Skeletal muscle tissue (tissue), 4 donors: ENCODE data around the gene FBXW10B. TPM values are rescaled to one million over a fixed set of nuclear protein-coding genes. Genes with fewer than 3 reads are reported as not detected.
"Not testable (repeated sequence)": the region's sequence is repeated elsewhere in the genome, so short reads cannot be mapped to it uniquely, and the experiment has no call there.

ENCODE experiments used
- H3K27ac ChIP-seq: one replicate; pipeline ENCODE4 v1.7.0; 2013; ENCODE audit warnings: mild to moderate bottlenecking, low read depth, low read length, inconsistent platforms
- H3K27me3 ChIP-seq, 3 donors: one replicate each; pipeline ENCODE4 v1.7.0; 2013; ENCODE audit warnings: low read length in 3 of 3; ENCODE audit not compliant: control insufficient read depth in 3 of 3, insufficient read depth in 3 of 3
- H3K36me3 ChIP-seq, 3 donors: one replicate each; pipeline ENCODE4 v1.7.0; 2013; ENCODE audit warnings: low read length in 3 of 3; ENCODE audit not compliant: control insufficient read depth in 3 of 3, insufficient read depth in 3 of 3
- H3K4me1 ChIP-seq, 3 donors: one replicate each; pipeline ENCODE4 v1.7.0; 2013; ENCODE audit warnings: low read length in 3 of 3, mild to moderate bottlenecking in 3 of 3; ENCODE audit not compliant: control insufficient read depth in 3 of 3, insufficient read depth in 3 of 3
- H3K4me3 ChIP-seq, 3 donors: one replicate each; pipeline ENCODE4 v1.7.0; 2013; ENCODE audit warnings: low read length in 3 of 3
- H3K9ac ChIP-seq, 3 donors: one replicate each; pipeline ENCODE4 v1.7.0; 2013; ENCODE audit warnings: low read length in 3 of 3, mild to moderate bottlenecking in 3 of 3, moderate library complexity in 2 of 3, low read depth in 1 of 3
- H3K9me3 ChIP-seq, 3 donors: one replicate each; pipeline ENCODE4 v1.7.0; 2013; ENCODE audit warnings: low read length in 3 of 3; ENCODE audit not compliant: control insufficient read depth in 3 of 3
- total RNA-seq: library from RNA; depleted of rRNA; stranded (reverse); fragments of >200 nt; gene quantifications from one replicate; pipeline ENCODE4 v1.2.3, GENCODE V29; 2014
- donor health status: Osteomylitis.

FBXW10B gene
- total RNA-seq, 1 donor from 2014 or later, result 0.52 TPM

GRCh38 chr17:15592960-15593359 lies 26.5 kb downstream of the FBXW10B start:
- H3K36me3 ChIP-seq, H3K9me3 ChIP-seq, H3K4me1 ChIP-seq, H3K4me3 ChIP-seq, H3K9ac ChIP-seq, H3K27ac ChIP-seq, H3K27me3 ChIP-seq: not testable (repeated sequence)

- not testable (repeated sequence) for H3K27ac ChIP-seq, H3K4me1 ChIP-seq, H3K9me3 ChIP-seq, H3K9ac ChIP-seq, H3K36me3 ChIP-seq, H3K4me3 ChIP-seq, H3K27me3 ChIP-seq
These were observed 27.5 kb downstream of the FBXW10B start for GRCh38 chr17:15591986-15592385.

DNA sequence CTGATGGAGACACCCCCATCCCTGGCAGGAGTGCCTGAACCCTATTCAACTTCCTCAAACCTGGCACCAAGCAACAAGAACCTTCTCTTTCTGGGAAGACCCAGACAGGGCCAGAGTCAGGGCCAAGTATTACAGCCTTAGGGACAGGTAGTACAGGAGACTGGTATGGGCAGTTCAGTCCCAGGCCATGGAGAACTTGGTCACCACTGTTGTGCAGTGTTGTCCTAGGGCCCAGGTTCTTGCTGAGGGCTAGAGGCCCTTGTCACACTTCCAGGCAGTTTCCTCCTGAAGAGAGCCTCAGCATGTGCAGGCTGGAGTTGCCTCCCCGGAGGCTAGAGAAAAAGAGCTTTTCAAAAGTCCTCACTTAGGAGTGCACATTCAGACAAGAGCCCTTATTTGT lies 28.7 kb downstream of the FBXW10B start:
- H3K9ac ChIP-seq, H3K36me3 ChIP-seq, H3K4me1 ChIP-seq, H3K4me3 ChIP-seq, H3K27ac ChIP-seq, H3K27me3 ChIP-seq, H3K9me3 ChIP-seq: not testable (repeated sequence)

GRCh38 chr17:15589544-15590536 lies 29.7 kb downstream of the FBXW10B start:
- not testable (repeated sequence) for H3K4me3 ChIP-seq, H3K9ac ChIP-seq, H3K9me3 ChIP-seq, H3K27ac ChIP-seq, H3K4me1 ChIP-seq, H3K27me3 ChIP-seq, H3K36me3 ChIP-seq

- not testable (repeated sequence) for H3K27me3 ChIP-seq, H3K9ac ChIP-seq, H3K36me3 ChIP-seq, H3K9me3 ChIP-seq, H3K4me1 ChIP-seq, H3K27ac ChIP-seq, H3K4me3 ChIP-seq
These were observed 31.5 kb downstream of the FBXW10B start for GRCh38 chr17:15588017-15588416.

DNA sequence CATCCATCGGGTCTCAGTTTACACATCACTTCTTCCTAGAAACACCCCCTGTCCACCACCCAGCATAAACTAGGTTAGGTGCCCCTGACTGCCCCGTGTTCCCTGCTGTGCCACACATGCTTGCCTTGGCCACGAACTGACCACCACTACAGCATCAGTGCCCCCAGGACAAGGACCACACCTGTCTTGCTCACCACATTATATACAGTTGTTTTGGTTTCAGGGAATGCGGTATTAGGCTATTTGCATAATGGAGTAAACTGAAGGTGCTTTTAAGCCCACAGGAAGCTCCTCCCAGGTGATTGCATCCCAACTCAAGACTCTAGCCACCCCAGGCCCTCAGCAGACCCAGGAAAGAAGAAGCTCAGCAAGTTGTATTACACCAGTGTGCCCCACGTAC lies 36.2 kb downstream of the FBXW10B start:
- H3K36me3 ChIP-seq, H3K9me3 ChIP-seq, H3K27me3 ChIP-seq, H3K27ac ChIP-seq, H3K4me1 ChIP-seq, H3K4me3 ChIP-seq, H3K9ac ChIP-seq: not testable (repeated sequence)

DNA sequence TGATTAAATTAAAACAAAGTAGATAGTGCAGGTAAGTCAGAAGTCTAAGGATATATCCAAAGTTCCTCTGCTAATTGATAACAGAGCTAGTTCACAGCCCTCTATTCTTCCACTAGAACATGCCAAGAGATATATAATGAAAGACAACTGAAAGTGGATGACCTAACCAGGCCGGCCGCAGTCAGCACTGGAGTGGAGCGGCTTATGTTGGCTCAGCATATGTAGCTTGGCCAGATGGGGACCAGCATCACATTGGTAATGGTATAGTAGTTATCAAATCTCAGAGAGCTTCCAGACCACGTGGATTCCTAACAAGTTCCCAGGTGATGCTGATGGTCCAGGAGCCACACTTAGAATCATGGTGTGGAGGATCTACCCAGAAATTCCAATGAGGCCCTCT lies 38.0 kb downstream of the FBXW10B start:
- H3K9me3 ChIP-seq, H3K27me3 ChIP-seq, H3K27ac ChIP-seq, H3K36me3 ChIP-seq, H3K4me1 ChIP-seq, H3K9ac ChIP-seq, H3K4me3 ChIP-seq: not testable (repeated sequence)

DNA sequence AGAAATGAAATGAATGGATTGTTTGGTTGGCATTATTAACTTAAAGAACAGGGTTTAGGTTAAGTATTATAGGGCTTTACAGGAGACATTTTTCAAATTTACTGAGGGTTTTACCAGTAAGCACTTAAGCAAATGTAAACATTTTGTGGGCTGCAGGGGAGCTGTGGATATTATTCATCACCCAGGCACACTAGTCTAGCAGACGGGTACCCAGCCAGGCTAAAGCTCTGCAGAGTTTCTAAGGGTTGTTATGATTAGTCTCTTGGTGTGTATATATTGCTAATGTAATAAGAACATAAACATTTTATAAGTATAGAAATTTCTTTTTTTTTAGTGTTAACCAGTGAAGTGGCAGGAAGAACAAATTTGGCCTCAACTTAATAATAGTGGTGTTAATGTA lies 42.7 kb downstream of the FBXW10B start:
- not testable (repeated sequence) for H3K27me3 ChIP-seq, H3K4me3 ChIP-seq, H3K9ac ChIP-seq, H3K4me1 ChIP-seq, H3K27ac ChIP-seq, H3K9me3 ChIP-seq, H3K36me3 ChIP-seq

- H3K9ac ChIP-seq, H3K27ac ChIP-seq, H3K4me1 ChIP-seq, H3K4me3 ChIP-seq, H3K9me3 ChIP-seq, H3K36me3 ChIP-seq, H3K27me3 ChIP-seq: not testable (repeated sequence)
These were observed 44.8 kb downstream of the FBXW10B start for GRCh38 chr17:15574660-15575059.

DNA sequence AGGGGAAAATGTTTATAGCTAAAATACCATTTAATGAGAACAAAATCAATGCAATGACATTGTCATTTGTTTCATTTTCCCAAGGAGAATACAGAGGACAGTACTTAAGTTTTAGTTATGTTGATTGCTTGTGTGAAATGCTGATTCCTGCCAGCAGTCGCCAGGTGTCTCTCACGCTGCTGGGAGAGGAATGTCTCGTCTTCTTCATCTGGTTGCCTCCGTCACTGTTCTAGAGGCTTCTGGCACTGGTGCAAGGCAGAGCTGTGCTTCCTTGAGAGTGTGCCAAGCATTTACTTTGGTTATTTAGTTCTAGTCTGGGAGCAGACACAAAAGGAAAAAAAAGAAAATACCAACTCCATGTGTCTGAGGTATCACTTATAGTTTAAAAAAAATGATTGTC lies 45.6 kb downstream of the FBXW10B start:
- H3K36me3 ChIP-seq, H3K27ac ChIP-seq, H3K9me3 ChIP-seq, H3K9ac ChIP-seq, H3K27me3 ChIP-seq, H3K4me1 ChIP-seq, H3K4me3 ChIP-seq: not testable (repeated sequence)
